Stimulated activated CD8-positive, alpha-beta memory T cell treated with anti-CD3 and anti-CD28 coated beads, Interleukin-7, amount 100 ng/mL, for 1 hour (primary cell): ENCODE measurements around the gene FGGY.
"Not testable (repeated sequence)": the region's sequence is repeated elsewhere in the genome, so short reads cannot be mapped to it uniquely, and the experiment has no call there.

ENCODE experiments used
- DNase-seq, 2 donors: peaks; one replicate each; pipeline ENCODE4 v3.0.0-alpha.2; 2020; ENCODE audit warnings: low read depth in 2 of 2

The FGGY gene

GRCh38 chr1:59638231-59638711 is 341.4 kb downstream of the FGGY start:
- DNase-seq = no peak

- DNase-seq = no peak
Observed at GRCh38 chr1:59639266-59639665, 342.4 kb downstream of the FGGY start.

- DNase-seq = no peak
Observed at GRCh38 chr1:59640851-59641250, 344.0 kb downstream of the FGGY start.

GRCh38 chr1:59641836-59642235 is 344.9 kb downstream of the FGGY start:
- no peak for DNase-seq

- DNase-seq = no peak
Observed at GRCh38 chr1:59643526-59643925, 346.6 kb downstream of the FGGY start.

DNA sequence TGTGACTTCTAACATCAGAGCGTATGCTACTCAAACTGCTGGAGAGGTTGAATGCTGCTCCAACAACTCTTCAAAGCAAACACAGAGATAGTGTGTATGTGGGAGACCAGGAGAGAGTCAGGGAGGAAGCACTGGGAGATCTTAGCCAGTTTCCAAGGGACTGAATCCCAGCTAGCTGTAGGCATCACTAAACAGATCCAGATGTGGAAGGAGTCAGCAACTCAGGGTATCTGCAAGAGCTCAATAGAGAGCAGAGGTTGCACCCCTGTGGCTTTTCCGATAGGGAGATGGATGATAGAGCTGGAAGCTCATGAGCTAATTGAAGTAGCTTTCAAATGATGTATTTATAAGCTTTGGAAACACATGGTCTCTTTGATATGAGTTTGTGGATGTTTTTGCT is 349.0 kb downstream of the FGGY start:
- DNase-seq = no peak

- DNase-seq = not testable (repeated sequence)
Observed at GRCh38 chr1:59653142-59653958, 356.5 kb downstream of the FGGY start.

- DNase-seq = no peak
Observed at GRCh38 chr1:59653968-59654367, 357.1 kb downstream of the FGGY start.

DNA sequence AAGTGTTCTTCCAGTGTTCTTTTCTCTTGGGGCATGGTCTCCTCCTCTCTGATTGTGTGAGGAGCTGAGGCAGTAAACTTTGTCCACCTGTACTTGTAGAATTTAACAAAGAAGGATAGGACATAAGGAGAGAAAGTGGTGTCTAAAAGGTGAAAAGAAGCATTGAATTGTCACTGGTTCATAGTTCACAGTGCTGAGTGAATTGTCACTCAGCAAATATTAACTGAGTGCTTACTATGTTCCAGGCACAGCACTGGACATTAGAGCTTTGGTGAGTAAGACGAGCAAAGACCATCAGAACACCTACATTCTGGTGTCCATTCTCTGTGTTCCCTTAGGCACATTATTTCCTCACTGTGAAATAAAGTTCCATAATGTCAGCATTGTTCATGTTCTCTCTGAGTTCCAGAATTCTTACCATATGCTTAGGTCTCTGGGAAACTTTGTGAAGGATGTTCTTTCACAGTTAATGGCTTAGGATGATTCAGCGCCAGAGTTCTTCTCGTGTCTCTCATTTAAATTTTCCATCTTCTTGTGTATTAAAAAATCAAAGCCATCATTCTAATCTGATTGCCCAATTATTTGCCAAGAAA is 361.1 kb downstream of the FGGY start:
- DNase-seq = no peak

DNA sequence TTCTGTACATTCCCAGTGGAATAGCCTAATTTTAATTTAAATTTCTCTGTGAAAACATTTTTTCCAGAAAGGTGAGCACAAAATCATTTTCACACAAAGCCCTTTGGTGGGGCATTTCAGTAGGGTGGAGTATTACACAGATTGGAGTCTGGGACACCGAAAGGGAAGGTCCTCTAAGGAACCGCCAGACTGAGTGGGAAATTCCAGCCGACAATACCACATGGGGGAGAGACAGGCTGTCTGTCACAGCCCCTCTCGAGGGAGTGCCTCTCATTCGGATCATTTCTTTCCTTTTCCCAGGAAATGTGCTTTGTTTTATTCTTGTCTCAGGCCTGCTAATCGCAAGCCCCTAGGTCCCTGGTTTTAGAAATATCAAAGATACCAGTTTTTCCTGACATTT is 367.3 kb downstream of the FGGY start:
- DNase-seq = no peak

- DNase-seq = no peak
Observed at GRCh38 chr1:59666106-59666505, 369.2 kb downstream of the FGGY start.

- no peak for DNase-seq
Observed at GRCh38 chr1:59667020-59667419, 370.1 kb downstream of the FGGY start.

GRCh38 chr1:59669752-59670312 is 372.9 kb downstream of the FGGY start:
- no peak for DNase-seq

DNA sequence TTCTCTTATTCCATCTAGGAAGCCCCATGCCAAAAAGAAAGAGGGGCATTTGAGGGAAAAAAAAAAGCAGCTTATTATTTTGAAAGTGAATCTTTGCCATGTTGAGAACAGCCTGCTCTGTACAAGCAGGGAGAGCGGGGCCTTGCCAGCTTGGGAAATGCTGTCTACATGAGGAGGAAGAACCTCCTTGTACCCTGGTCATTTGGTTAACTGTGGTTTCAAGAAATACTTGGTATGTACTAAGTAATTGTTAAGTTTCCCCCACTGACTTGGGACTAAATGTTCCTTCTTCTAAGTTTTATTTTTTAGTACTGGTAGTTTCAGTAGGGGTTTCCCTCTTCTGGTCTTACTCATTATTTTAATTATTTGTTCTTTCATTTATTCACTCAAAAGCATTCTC is 373.8 kb downstream of the FGGY start:
- DNase-seq = no peak

GRCh38 chr1:59671066-59671952 is 374.4 kb downstream of the FGGY start:
- no peak for DNase-seq

DNA sequence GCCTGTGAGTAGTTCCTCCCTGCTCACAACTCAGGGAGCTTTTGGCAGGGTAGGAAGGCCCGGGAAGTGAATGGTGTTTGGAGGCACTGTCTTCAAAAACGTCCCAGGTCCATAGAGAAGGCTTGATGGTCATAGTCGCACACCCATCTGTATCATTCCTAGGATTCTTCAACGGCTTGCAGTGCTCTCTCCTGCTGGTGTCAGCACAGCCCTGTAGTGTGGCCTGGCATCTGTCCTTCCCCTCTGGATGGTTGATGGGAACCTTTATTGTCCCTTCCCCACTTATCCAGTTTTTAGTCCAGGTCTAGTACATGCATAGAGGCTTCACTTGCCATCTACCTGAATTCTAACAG is 375.0 kb downstream of the FGGY start:
- no peak for DNase-seq

DNA sequence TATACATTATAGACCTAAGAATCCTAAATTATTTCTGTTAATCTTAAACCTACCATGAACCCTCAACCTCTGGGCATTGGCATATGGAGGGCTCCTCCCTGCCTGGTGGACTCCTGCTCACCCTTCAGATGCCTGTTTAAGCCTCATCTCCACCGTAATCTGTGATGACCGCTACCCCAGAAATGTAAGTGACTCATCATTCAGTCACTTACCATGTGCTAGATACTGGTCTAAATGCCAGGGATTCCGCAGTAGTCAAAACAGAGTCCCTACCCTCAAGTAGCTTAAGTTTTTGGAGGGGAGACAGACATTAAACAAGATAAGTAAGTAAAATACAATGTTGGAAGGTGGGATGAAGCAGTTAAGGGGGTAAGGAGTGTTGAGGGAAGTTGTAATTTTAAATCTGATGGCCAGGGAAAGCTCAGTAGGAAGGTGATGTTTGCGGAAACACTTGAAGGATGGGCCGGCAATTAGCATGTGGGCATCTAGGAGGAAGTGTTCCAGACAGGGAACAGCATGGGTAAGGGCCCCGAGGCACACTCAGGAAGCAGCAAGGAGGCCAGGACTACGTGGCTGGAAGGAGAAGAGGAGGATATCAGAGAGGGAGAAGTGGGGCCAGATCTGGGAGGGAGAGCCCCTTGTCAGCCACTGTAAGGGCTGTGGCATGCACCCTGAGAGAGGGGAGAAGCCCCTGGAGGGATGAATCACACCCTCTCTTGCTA is 376.1 kb downstream of the FGGY start:
- DNase-seq = no peak

DNA sequence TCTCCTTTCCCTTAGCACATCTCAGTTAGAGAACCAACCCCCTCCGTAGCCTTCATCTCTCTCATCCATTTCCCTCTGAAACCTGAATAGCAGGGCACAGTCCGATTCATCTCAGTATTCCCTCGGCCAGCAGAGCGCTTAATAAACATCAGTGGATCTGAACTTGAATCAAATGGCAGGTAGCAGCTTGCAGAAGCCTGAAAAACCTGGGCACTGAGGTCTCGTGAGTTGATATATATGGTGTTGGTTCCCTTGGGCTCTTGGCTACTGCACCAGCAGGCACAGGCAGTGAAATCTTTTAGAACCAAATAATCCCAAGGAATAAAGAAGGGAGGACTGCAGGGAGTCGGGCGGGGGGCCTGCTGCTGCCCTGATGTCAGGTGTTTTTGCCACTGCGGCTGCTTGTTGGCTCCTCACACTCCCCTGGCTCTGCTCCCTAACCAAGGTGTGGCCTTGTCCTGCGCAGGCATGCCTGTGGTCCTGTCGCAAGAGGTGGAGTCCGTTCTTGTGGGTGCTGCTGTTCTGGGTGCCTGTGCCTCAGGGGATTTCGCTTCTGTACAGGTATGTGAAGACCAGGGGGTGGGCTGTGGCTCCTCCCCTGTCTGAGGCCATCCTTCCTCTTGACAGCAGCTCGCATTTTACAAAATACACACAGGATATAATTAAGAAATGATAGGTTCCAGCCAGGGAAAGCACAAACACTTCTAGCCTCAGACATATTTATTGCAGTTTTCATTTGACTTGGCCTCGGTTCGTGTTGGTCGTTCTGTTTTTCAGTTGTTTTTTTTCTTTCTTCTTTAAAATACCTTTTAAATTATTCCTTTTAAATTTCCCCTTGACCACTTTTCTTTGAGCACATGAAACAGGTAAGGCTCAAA is 376.9 kb downstream of the FGGY start:
- no peak for DNase-seq

GRCh38 chr1:59674595-59674994 is 377.7 kb downstream of the FGGY start:
- no peak for DNase-seq

GRCh38 chr1:59675936-59676335 is 379.0 kb downstream of the FGGY start:
- no peak for DNase-seq

DNA sequence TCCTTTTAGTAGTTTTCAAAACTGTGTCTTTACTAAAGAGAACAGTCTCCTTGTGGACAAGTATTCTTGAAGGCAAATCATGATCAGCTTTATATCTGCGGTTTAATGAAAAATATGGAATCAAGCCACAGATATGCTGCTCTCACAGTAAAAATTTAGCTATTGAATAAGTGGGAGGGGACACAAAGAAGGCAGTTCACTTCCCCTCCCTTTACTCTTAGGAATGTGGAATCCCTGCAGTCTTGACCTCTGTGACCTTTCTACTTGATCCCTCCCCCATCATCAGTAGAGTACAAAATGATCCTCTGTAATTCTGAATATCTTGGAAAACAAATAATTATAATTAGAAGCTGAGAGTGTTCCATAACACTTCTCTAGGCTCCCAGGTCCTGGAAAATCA is 381.1 kb downstream of the FGGY start:
- DNase-seq = no peak
